ENCODE data around the gene DGKZ. TPM values are rescaled to one million over a fixed set of nuclear protein-coding genes. Genes with fewer than 3 reads are reported as not detected.

Gene DGKZ
- polyA plus RNA-seq, 6 donors from 2014 or later: 2.5 to 13.7 (median 7.9) TPM

DNA sequence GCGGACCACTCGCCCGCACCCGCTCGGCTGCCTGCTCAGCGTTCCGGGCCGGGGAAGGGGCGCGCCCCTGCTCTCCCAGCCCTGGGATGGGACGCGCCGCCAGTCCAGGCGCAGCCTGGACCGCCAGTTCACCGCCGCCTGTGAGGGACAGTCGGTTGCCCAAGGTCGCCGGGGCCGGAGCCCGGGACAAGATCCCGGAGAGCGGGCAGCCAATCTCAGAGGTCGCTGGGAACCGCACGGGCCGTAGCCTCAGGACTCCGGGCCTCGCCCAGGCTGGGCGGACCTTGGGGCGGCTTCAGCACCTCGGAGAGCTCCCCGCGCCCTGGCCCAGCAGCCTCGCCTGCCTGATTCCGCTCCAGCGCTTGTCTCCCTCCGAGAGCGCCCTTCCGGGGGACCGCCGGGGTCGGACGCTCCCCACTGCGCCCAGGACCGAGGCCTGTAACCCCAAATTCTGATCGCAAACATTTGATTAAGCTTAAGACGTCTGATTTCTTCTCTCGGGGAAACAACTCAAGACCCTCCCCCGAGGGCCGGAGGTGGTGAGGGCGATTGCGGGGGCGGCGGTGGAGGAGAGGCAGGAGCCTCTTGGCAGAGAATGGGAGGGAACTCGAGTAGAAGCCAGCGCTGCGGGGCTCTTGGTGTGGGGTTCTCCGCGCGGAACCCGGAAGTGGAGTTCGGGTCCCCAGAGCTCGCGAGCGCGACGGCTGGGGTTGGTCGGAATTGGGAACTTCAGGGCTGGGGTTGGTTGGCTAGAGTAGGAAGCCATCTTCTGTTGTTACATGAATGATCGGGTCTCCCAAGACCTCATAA is 45.4 kb downstream of the DGKZ start:
- DNase-seq (peak; percentile 73), ATAC-seq (ENCODE audit: low read depth in 2 of 2) (peak; percentile 84 to 85)
- Mint-ChIP-seq H3K36me3 (peaks cover 0 to 9% of the 10 kb centered on the region in 2 donors), H3K9me3 (no peaks in the 10 kb centered on the region), H3K4me1 (peaks cover 8 to 22% (median 17%) of the 10 kb centered on the region in 3 donors), H3K4me3 (peak overlapping the region; percentile 57 to 85 (median 76)), H3K27ac (peak overlapping the region in 2 of 6 donors; percentile 70 to 78), H3K27me3 (peaks cover 25 to 47% (median 39%) of the 10 kb centered on the region in 3 donors)

DNA sequence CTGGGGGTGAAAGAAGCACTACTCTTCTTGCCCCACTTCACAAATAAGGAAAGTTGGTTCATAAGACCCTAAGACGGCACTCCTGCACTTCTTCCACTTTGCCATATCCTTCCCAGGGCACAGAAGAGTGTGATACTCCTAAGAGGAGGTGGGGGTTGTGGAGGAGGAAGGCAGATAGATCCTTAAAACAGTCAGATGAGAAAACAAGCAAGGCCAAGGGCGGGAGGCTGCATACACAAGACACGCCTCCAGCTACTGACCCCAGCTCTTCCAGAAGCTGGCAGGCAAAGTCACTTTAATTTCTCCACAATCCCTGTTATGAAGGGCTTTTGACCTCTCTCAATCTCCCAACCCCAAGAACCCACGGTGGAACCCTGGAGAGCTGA is 46.0 kb downstream of the DGKZ start:
- Mint-ChIP-seq H3K36me3 (peaks cover 0 to 14% of the 10 kb centered on the region in 2 donors), H3K4me1 (peaks cover 8 to 22% (median 17%) of the 10 kb centered on the region in 3 donors), H3K4me3 (peak overlapping the region in 6 of 8 donors; percentile 57 to 85 (median 76)), H3K27me3 (peaks cover 23 to 41% (median 33%) of the 10 kb centered on the region in 3 donors), H3K9me3 (no peaks in the 10 kb centered on the region), H3K27ac (peak overlapping the region in 3 of 6 donors; percentile 63 to 78 (median 70))
- ATAC-seq (ENCODE audit: low read depth in 2 of 2) (no peak), DNase-seq (no peak)

DNA sequence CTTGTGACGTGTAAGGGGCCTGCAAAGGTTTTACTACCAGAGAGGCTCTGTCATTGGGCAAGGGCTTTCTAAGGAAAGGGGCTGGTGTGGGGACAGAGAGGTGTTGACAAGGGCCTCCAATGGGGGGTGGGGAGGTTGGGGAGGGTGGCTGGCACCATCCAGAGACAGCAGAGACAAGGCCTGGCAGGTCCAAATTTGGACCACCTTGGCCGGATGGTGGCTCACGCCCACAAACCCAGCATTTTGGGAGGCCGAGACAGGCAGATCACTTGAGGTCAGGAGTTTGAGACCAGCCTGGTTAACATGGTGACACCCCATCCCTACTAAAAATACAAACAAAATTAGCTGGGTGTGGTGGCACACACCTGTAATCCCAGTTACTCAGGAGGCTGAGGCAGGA is 46.5 kb downstream of the DGKZ start:
- DNase-seq: no peak
- H3K27me3 Mint-ChIP-seq: peaks cover 17 to 35% (median 28%) of the 10 kb centered on the region in 3 donors
- no peaks in the 10 kb centered on the region for H3K9me3 Mint-ChIP-seq
- H3K4me3 Mint-ChIP-seq: peak overlapping the region in 3 of 8 donors; percentile 29 to 57 (median 50)
- peaks cover 8 to 22% (median 17%) of the 10 kb centered on the region in 3 donors for H3K4me1 Mint-ChIP-seq
- H3K36me3 Mint-ChIP-seq: peaks cover 0 to 14% of the 10 kb centered on the region in 2 donors
- H3K27ac Mint-ChIP-seq: peak overlapping the region in 1 of 6 donors; percentile 63
- no peak for ATAC-seq (ENCODE audit: low read depth in 2 of 2)

DNA sequence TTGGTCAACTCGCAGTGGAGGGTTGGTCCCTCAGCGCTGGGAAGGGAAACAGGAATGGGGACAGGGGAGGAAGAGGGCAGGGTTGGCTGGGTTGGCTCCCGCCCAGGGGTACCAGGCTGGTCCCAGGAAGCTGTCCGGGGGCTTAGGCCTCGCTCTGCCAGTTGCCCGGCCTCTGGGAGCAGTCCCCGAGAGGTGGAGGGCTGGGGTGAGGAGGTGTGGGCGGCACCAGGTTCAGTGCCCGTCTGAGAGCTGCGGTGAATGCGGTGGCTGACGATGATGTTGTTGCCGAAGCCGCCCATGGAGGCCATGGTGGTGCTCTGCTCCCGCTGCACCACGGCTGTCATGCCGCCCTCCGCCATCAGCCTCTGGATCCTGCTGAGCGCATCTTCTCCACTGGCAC is 50.3 kb downstream of the DGKZ start:
- DNase-seq (no peak), ATAC-seq (ENCODE audit: low read depth in 2 of 2) (no peak)
- H3K27me3 Mint-ChIP-seq: peaks cover 7 to 12% (median 10%) of the 10 kb centered on the region in 3 donors
- no peaks in the 10 kb centered on the region for H3K9me3 Mint-ChIP-seq
- H3K4me1 Mint-ChIP-seq: peaks cover 4 to 9% (median 9%) of the 10 kb centered on the region in 3 donors
- peak overlapping the region in 1 of 6 donors; percentile 43 for H3K27ac Mint-ChIP-seq
- H3K4me3 Mint-ChIP-seq: no peak overlapping the region
- peaks cover 7 to 29% of the 10 kb centered on the region in 2 donors for H3K36me3 Mint-ChIP-seq

DNA sequence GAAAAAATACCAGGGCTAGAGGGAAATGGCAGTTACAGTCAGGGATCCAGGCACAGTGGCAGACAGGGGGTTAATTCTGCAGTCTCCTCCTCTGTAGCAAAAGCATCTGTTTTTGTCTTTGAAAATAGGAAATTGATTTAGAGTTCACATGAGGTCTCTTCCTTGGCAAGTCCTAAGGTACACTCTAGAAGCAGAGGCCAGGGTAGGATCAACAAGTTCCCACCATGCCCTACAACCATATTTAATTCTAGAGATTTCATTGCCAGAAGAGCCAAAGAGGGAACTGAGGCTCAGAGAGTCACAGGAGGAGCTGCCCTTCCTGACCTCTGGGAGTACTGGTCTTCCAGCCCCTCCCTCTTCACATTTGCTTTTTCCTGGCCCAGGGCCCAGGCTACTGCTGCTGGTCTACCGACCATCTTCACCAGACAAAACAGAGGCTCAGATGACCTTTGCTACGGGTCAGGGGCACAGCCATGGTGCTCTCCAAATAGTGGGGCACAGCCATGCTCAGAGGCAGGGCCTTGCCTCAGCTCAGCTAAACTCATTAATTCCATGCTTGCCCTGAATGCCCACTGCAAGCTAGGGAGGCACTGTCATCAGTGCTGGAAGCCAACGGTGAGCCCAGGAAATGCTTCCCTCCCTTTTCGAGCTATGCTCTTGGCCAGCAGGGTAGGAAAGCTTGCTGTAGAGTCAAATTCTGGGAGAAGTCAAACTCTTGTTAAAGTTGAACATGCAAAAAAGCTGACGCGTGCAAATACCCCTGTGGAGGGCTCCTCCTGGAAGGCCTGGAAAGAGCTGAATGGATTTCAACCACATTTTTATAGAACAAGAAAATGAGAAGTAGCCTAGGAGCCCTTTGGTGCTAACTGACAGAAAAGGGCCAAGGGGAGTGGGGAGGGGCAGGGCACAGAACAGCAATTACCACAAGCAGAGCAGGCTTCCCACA is 56.0 kb downstream of the DGKZ start:
- ATAC-seq (ENCODE audit: low read depth in 2 of 2) (no peak), DNase-seq (no peak)
- peaks cover 22 to 35% of the 10 kb centered on the region in 2 donors for H3K36me3 Mint-ChIP-seq
- H3K4me1 Mint-ChIP-seq: no peaks in the 10 kb centered on the region
- H3K27me3 Mint-ChIP-seq: no peaks in the 10 kb centered on the region
- H3K9me3 Mint-ChIP-seq: no peaks in the 10 kb centered on the region
- H3K27ac Mint-ChIP-seq: peak overlapping the region in 1 of 6 donors; percentile 7
- H3K4me3 Mint-ChIP-seq: no peak overlapping the region

GRCh38 chr11:46404476-46405017 is 57.3 kb downstream of the DGKZ start:
- Mint-ChIP-seq H3K4me1 (no peaks in the 10 kb centered on the region), H3K9me3 (no peaks in the 10 kb centered on the region), H3K4me3 (no peak overlapping the region), H3K27me3 (no peaks in the 10 kb centered on the region), H3K27ac (no peak overlapping the region), H3K36me3 (peaks cover 22 to 33% of the 10 kb centered on the region in 2 donors)
- no peak for DNase-seq
- ATAC-seq (ENCODE audit: low read depth in 2 of 2): no peak

DNA sequence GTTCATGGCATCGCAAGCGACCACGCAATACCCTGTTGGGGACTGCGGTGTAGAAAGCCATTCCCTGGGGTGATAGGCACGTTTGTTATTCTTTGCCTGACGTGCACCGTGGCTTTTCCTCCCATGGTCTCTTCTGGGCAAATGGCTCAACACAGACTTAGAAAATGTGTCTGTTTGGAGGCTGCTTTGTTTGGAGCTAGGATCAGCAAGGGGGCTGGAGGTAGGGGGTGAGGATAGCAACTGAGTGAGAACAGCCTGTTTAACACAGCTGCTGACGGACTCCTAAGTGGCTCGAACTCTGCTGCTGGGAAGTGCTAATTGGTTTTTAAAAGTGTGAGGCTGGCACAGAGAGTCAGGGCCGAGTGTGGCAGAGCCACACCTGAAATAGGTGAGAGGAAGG is 60.4 kb downstream of the DGKZ start:
- H3K4me3 Mint-ChIP-seq: no peak overlapping the region
- no peak for ATAC-seq (ENCODE audit: low read depth in 2 of 2)
- DNase-seq: no peak
- H3K4me1 Mint-ChIP-seq: no peaks in the 10 kb centered on the region
- H3K9me3 Mint-ChIP-seq: no peaks in the 10 kb centered on the region
- no peaks in the 10 kb centered on the region for H3K27me3 Mint-ChIP-seq
- peak overlapping the region in 1 of 6 donors; percentile 53 for H3K27ac Mint-ChIP-seq
- peaks cover 14 to 18% of the 10 kb centered on the region in 2 donors for H3K36me3 Mint-ChIP-seq

DNA sequence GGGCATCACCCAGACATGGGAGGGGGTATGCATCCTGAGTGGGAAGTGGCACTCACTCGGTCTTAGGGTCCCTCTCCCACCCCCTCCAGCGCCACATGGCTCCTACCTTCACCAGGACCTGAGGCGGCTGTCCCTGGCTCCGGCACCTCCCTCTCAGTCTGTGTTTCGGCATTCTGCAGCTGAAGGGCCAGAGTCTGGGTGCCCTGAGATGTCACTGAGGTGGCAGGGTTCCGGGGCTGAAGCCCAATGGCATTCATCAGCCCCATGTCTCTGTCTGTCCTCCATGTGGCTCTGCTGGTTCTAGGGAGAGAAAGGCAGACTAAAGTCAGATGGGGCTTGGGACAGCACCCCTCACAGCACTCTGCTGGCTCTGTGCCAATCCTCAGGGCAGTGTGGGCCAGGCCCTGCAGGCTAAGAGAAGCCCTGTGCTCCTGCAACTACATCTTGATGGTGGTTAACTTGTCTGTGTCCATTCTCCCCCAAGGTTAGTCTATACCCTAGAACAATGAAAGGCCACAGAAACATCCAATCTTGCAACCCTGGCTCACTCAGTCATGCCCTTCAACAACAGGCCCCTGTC is 61.2 kb downstream of the DGKZ start:
- H3K27ac Mint-ChIP-seq: peak overlapping the region in 2 of 6 donors; percentile 47 to 61
- no peak overlapping the region for H3K4me3 Mint-ChIP-seq
- no peaks in the 10 kb centered on the region for H3K9me3 Mint-ChIP-seq
- ATAC-seq (ENCODE audit: low read depth in 2 of 2) (no peak), DNase-seq (no peak)
- no peaks in the 10 kb centered on the region for H3K27me3 Mint-ChIP-seq
- H3K4me1 Mint-ChIP-seq: no peaks in the 10 kb centered on the region
- H3K36me3 Mint-ChIP-seq: peaks cover 7 to 10% of the 10 kb centered on the region in 2 donors

GRCh38 chr11:46410021-46410420 is 62.8 kb downstream of the DGKZ start:
- Mint-ChIP-seq H3K4me1 (no peaks in the 10 kb centered on the region), H3K36me3 (peaks cover 8 to 16% of the 10 kb centered on the region in 2 donors), H3K27ac (peak overlapping the region in 1 of 6 donors; percentile 64), H3K9me3 (no peaks in the 10 kb centered on the region), H3K4me3 (no peak overlapping the region), H3K27me3 (no peaks in the 10 kb centered on the region)
- ATAC-seq (ENCODE audit: low read depth in 2 of 2) (no peak), DNase-seq (no peak)

DNA sequence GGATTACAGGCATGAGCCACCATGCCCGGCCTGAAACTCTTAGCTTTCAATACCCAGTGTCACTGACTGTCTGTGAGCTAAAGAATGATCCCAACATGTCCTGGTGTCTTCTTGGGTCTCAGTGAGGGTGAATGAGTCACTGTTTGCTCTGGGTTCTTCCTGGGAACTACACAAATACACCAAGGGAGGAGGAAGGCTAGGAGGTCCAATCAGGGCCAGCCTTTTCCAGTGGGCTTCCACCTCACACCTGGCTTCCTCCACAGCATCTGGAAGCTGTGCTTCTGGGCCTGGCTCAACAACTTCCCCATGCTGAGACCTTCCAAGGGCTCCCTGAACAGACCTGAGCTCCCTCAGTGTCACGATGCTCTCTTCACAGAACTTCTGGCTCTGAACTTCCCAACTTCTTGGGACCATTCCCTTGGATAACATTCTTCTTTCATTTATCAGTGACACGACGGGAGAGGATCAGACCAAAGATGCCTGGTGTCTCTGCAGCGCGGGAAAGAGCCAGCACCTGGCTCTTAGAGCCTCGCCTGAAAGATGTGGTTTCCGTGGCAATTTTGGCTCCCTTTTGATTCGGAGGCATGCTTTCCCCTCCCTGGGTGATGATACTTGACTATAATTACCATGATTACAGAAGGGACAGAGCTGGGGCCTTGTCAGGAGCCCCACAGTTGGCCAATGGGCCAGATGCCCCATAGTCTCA is 66.7 kb downstream of the DGKZ start:
- H3K4me3 Mint-ChIP-seq: no peak overlapping the region
- peaks cover 23 to 30% of the 10 kb centered on the region in 2 donors for H3K36me3 Mint-ChIP-seq
- no peaks in the 10 kb centered on the region for H3K9me3 Mint-ChIP-seq
- peak overlapping the region in 1 of 6 donors; percentile 62 for H3K27ac Mint-ChIP-seq
- H3K27me3 Mint-ChIP-seq: no peaks in the 10 kb centered on the region
- no peaks in the 10 kb centered on the region for H3K4me1 Mint-ChIP-seq
- DNase-seq (no peak), ATAC-seq (ENCODE audit: low read depth in 2 of 2) (no peak)

DNA sequence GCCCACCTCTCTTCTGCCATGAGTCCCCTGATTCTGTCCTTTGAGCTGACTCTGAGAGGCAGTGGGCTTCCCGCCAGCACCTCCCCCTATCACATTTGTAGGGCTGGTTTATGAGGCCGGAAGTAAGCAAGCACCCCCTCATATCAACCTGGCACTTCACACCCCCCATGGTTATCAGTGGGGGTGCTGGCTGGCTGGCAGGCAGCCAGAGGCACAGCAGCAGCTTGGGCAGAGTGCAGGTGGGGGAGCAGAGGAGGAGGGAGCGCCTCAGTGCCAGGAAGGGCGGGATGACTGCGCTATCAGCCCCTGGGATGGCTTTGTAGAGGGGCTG is 67.2 kb downstream of the DGKZ start:
- DNase-seq: no peak
- no peak for ATAC-seq (ENCODE audit: low read depth in 2 of 2)
- Mint-ChIP-seq H3K4me3 (no peak overlapping the region), H3K36me3 (peaks cover 23 to 30% of the 10 kb centered on the region in 2 donors), H3K9me3 (no peaks in the 10 kb centered on the region), H3K27ac (no peak overlapping the region), H3K4me1 (no peaks in the 10 kb centered on the region), H3K27me3 (no peaks in the 10 kb centered on the region)

DNA sequence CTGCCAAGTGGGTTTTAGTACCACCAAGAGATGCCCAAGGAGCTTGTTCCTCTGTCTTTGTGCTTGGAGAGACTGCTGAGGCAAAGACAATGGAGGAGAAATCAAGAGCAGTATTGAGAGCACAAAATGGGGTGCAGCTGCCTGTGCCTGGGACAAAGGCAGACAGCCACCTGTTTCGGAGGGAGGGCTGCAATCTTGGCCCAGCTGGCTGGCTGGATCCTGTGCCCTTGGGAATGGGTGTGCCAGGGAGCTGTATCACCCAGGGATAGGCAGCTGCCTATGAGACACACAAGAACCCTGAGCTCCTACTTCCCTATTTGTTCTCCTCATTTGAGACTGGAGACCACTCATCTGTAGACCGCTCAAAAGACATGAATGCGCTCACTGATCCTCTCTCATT is 67.6 kb downstream of the DGKZ start:
- DNase-seq: no peak
- peak overlapping the region in 1 of 6 donors; percentile 1 for H3K27ac Mint-ChIP-seq
- H3K4me3 Mint-ChIP-seq: no peak overlapping the region
- peaks cover 23 to 30% of the 10 kb centered on the region in 2 donors for H3K36me3 Mint-ChIP-seq
- no peaks in the 10 kb centered on the region for H3K27me3 Mint-ChIP-seq
- ATAC-seq (ENCODE audit: low read depth in 2 of 2): no peak
- H3K9me3 Mint-ChIP-seq: no peaks in the 10 kb centered on the region
- no peaks in the 10 kb centered on the region for H3K4me1 Mint-ChIP-seq

Measured in naive B cell (primary cell).